GM21723 (cell line): ENCODE results near the gene LAMA5.

Experiments
- ATAC-seq: cut with Tn5 transposase; IDR thresholded peaks from one replicate; pipeline ENCODE4 v1.9.1; 2021; ENCODE audit warnings: mild to moderate bottlenecking, moderate library complexity; ENCODE audit not compliant: unreplicated experiment

Gene LAMA5

GRCh38 chr20:62273416-62273815, 93.7 kb downstream of the LAMA5 start:
- ATAC-seq = no peak

DNA sequence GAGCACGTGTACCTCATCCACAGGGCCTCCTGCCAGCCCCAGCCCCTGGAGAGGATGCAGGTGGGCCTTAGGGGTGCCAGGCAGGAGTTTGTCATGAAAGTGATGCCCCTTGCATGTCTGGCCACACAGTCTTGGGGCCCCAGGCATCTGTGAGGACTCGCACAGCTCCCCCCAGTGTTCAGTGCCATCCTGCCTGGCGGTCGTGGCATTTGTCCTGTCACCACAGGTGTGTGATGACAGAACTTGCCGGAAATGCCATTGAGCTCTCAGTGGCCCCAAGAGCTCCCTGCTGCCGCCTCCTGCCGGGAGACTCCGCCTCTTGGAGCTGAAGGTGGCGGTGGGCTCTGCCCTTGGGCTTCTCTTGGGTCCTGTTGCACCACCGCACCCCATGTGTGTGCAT, 94.9 kb downstream of the LAMA5 start:
- ATAC-seq = no peak

DNA sequence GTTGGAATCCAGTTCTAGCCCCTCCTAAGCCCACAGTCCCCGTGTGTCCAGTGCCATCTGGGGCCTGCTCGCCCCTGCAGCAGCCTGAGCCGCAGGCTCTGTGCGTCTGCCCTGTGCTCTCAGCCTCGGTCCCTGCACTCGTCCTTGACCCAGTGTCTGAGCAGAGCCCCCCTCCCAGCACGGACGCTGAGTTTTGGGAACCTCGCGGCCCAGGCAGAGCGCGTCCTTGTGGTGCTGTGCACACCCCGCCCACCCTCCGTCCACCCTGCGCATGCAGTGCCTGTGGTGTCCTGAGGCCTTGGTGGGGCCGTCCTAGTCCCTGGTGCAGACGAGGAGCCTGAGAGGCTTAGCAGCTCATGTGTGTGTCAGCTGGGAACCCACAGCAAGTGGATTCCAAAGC, 97.2 kb downstream of the LAMA5 start:
- ATAC-seq = no peak

DNA sequence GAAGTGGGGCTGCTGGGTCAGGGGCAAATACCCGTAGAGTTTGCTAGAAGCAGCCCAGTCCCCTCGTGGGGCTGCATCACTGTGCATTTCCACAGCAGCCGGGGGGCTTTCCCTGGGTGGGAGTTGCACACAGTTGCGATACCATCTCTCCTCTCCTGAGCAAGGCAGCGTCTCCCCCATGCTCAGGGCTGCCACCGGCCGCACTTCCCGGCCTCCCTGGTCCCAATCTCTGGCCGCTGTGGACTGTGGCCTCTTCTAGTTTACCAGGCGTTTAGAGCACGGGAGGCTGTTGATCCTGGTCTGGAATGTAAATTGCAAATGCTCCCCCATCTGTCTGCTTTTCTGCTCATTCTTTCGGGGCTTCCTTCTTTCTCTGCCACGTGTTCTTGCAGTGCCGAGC, 97.7 kb downstream of the LAMA5 start:
- no peak for ATAC-seq

GRCh38 chr20:62268228-62268900, 98.7 kb downstream of the LAMA5 start:
- no peak for ATAC-seq

GRCh38 chr20:62267543-62267942, 99.6 kb downstream of the LAMA5 start:
- ATAC-seq = no peak

GRCh38 chr20:62266851-62267250, 100.3 kb downstream of the LAMA5 start:
- ATAC-seq = no peak

DNA sequence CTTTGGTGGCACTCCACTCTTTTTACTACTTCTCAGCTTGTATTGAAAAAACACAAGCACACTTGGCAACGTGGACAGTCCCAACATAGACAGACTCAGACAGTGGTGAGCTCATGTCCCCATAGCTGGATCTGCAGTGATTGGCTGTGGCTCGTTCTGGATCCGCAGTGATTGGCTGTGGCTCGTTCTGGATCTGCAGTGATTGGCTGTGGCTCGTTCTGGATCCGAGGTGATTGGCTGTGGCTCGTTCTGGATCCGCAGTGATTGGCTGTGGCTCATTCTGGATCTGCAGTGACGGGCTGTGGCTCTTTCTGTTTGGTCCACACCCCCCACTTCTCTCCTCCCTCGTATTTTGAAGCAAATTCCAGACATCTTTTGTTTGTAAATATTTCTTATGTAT, 100.8 kb downstream of the LAMA5 start:
- ATAC-seq = no peak

GRCh38 chr20:62265365-62265764, 101.7 kb downstream of the LAMA5 start:
- ATAC-seq = no peak

DNA sequence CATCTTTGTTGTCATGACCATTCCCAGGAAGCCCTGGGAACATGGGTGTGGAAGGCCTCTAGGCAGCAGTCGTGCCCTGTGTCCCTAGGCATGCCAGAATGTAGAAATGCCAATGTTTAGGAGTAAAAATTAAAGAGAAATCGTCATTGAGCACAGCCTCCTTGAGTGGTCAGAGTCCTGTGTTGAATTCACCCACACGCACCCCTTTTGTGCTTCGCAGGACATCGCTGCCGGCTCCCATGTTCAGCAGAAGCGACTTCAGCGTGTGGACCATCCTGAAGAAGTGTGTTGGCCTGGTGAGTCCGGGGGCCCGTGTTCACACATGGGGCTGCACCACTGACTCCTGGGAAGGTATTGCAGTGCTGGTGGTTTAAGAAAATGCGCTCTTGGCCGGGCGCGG, 103.7 kb downstream of the LAMA5 start:
- ATAC-seq = no peak

DNA sequence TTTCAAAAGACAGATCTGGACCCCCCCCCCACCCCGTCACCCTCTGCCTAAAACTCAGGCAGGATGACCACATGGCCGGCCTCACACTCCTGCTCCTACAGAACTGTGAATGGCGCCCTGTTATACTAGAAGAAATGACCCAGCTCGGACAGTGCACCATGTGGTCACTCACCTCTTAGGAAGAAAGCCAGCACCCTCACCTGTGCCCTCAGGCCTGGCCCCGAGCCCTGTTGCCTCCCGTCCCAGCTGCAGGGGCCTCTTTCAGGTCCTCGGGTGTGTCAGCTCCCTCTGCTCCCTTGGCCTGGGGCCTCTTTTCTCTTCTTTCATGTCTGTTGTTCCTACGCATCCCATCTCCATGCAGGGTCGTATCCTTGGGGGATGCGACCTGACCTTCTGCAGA, 105.0 kb downstream of the LAMA5 start:
- ATAC-seq = no peak

DNA sequence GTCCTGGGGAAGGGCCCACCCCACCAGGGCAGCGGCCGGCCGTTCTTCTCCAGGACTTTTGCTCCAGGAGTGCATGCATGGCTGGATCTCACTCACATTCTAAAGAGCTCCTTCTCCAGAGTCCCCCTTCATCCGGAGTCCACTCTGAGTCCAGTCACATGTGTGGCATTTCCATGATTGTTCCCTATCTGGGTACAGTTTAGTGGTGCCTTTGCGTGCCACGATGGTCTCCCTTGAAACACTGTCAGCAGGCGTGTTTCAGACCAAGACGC, 107.9 kb downstream of the LAMA5 start:
- no peak for ATAC-seq
